SK-N-SH (cell line): Measurements from ENCODE around the gene SDR42E1. TPM values are rescaled to one million over a fixed set of nuclear protein-coding genes. Genes with fewer than 3 reads are reported as not detected.
"Not testable (repeated sequence)": the region's sequence is repeated elsewhere in the genome, so short reads cannot be mapped to it uniquely, and the experiment has no call there.

Experiments used
- CTCF ChIA-PET: fragments of 300-600, 350-600 bp; formaldehyde crosslinking; extraction: SDS; loops from one replicate; lab custom pipeline; 2021; lab: Yijun Ruan, JAX
- POLR2A ChIA-PET: fragments of 350-600 bp; sonication (Branson Sonifier 250); formaldehyde crosslinking; extraction: SDS; loops from one replicate; lab custom pipeline; 2020; ENCODE audit warnings: antibody characterized with exemption, inconsistent platforms; lab: Yijun Ruan, JAX
- DNase-seq: peaks from one replicate; pipeline ENCODE4 v3.0.0; 2012
- H2AFZ ChIP-seq: fragments of 200-600 bp; sonication (generic); 2 replicates; pipeline ENCODE4 v1.8.1; 2016; ENCODE audit warnings: antibody characterized with exemption, mild to moderate bottlenecking, low read depth
- H3F3A ChIP-seq: fragments of 200-600 bp; sonication (generic); replicated peaks from 2 replicates; pipeline ENCODE3; 2016; ENCODE audit warnings: antibody characterized with exemption, mild to moderate bottlenecking; ENCODE audit not compliant: insufficient read depth
- H3K27ac ChIP-seq, 2 experiments: fragments of 200-500 bp in 1 of 2; fragments of 200-600 bp in 1 of 2; sonication (Bioruptor generic) in 1 of 2; sonication (generic), shearing (Covaris generic) in 1 of 2; 2 replicates each; pipeline versions ENCODE4 v1.5.1 to v1.6.1; 2014 to 2016; ENCODE audit warnings: low read depth in 2 of 2, inconsistent platforms in 1 of 2, low read length in 1 of 2, mild to moderate bottlenecking in 1 of 2, mixed read lengths in 1 of 2
- H3K27me3 ChIP-seq: fragments of 200-600 bp; sonication (generic), shearing (Covaris generic); 2 replicates; pipeline ENCODE4 v1.6.1; 2016; ENCODE audit warnings: mixed run types; ENCODE audit not compliant: insufficient read depth
- H3K36me3 ChIP-seq, 2 experiments: fragments of 200-500 bp in 1 of 2; fragments of 200-600 bp in 1 of 2; sonication (Bioruptor generic) in 1 of 2; sonication (generic) in 1 of 2; replicated peaks in 1 of 2; 2 replicates each; pipeline versions ENCODE3 to v1.5.1; 2014 to 2016; ENCODE audit warnings: low read length in 1 of 2, mild to moderate bottlenecking in 1 of 2; ENCODE audit not compliant: insufficient read depth in 2 of 2, control insufficient read depth in 1 of 2
- H3K4me1 ChIP-seq, 2 experiments: fragments of 200-500 bp in 1 of 2; fragments of 200-600 bp in 1 of 2; sonication (Bioruptor generic) in 1 of 2; sonication (generic), shearing (Covaris generic) in 1 of 2; 2 replicates each; pipeline versions ENCODE4 v1.5.1 to v1.6.1; 2014 to 2016; ENCODE audit warnings: low read depth in 1 of 2, low read length in 1 of 2, mixed run types in 1 of 2; ENCODE audit not compliant: insufficient read depth in 2 of 2, control insufficient read depth in 1 of 2
- H3K4me2 ChIP-seq: fragments of 200-600 bp; sonication (generic), shearing (Covaris generic); 2 replicates; pipeline ENCODE4 v1.6.1; 2017; ENCODE audit warnings: mixed run types
- H3K4me3 ChIP-seq, 2 experiments: fragments of 200-500 bp in 1 of 2; fragments of 200-600 bp in 1 of 2; sonication (Bioruptor generic) in 1 of 2; sonication (generic), shearing (Covaris generic) in 1 of 2; 2 replicates each; pipeline versions ENCODE4 v1.5.1 to v1.8.1; 2014 to 2016; ENCODE audit warnings: low read depth in 2 of 2, inconsistent platforms in 1 of 2, low read length in 1 of 2, mild to moderate bottlenecking in 1 of 2, mixed read lengths in 1 of 2, moderate library complexity in 1 of 2
- H3K79me2 ChIP-seq: fragments of 200-600 bp; sonication (generic); 2 replicates; pipeline ENCODE4 v1.8.1; 2017; ENCODE audit warnings: mild to moderate bottlenecking; ENCODE audit not compliant: insufficient read depth
- H3K9ac ChIP-seq: fragments of 200-600 bp; sonication (generic); 2 replicates; pipeline ENCODE4 v1.6.1; 2017; ENCODE audit warnings: mixed run types
- H3K9me2 ChIP-seq: fragments of 200-600 bp; sonication (generic); 2 replicates; pipeline ENCODE4 v1.6.1; 2017; ENCODE audit warnings: mixed run types
- H3K9me3 ChIP-seq: fragments of 200-600 bp; sonication (generic); 2 replicates; pipeline ENCODE4 v1.6.1; 2017; ENCODE audit warnings: mixed run types, mild to moderate bottlenecking, moderate library complexity
- H4K20me1 ChIP-seq: fragments of 200-600 bp; sonication (generic); 2 replicates; pipeline ENCODE4 v1.6.1; 2017; ENCODE audit warnings: mild to moderate bottlenecking, mixed run types; ENCODE audit not compliant: insufficient read depth
- CHD2 ChIP-seq: fragments of 150-350 bp; IDR thresholded peaks from 2 replicates; pipeline ENCODE4 v1.6.1; 2018; ENCODE audit warnings: low read length; ENCODE audit not compliant: partially characterized antibody
- JUND ChIP-seq: IDR thresholded peaks from 2 replicates; pipeline ENCODE4 v1.4.0; 2012
- PBX3 ChIP-seq: IDR thresholded peaks from 2 replicates; pipeline ENCODE4; 2012
- POLR2AphosphoS5 ChIP-seq: IDR thresholded peaks from 2 replicates; pipeline ENCODE4 v1.6.1; 2012; ENCODE audit warnings: low read depth, low read length
- TEAD4 ChIP-seq: IDR thresholded peaks from 2 replicates; pipeline ENCODE4 v1.4.0; 2012; ENCODE audit warnings: mild to moderate bottlenecking, borderline replicate concordance; ENCODE audit not compliant: insufficient read depth
- WGBS: methylation state at CpG from one replicate; pipeline ENCODE4 v1.1.6; 2017; ENCODE audit warnings: low lambda C conversion rate; 5-methylcytosine and 5-hydroxymethylcytosine counted together
- polyA plus RNA-seq, 3 experiments: library from polyadenylated mRNA; depleted of rRNA; stranded (reverse); fragments of >200 nt; gene quantifications; 2 replicates each; pipeline ENCODE4 v1.2.3, GENCODE V29; 2012
- TF ChIP-seq, protein P1 (sequence below): fragments of 150-350 bp; IDR thresholded peaks from 2 replicates; pipeline ENCODE4 v1.6.1; 2016; ENCODE audit warnings: mild to moderate bottlenecking, low read depth, low read length
- TF ChIP-seq, protein P2 (sequence below): IDR thresholded peaks from 2 replicates; pipeline ENCODE4 v1.6.1; 2012; ENCODE audit warnings: mild to moderate bottlenecking, low read depth, low read length, moderate library complexity

Gene SDR42E1
- polyA plus RNA-seq, 1 of the 3 experiments (the other 2 are of a cell fraction) = not detected

DNA sequence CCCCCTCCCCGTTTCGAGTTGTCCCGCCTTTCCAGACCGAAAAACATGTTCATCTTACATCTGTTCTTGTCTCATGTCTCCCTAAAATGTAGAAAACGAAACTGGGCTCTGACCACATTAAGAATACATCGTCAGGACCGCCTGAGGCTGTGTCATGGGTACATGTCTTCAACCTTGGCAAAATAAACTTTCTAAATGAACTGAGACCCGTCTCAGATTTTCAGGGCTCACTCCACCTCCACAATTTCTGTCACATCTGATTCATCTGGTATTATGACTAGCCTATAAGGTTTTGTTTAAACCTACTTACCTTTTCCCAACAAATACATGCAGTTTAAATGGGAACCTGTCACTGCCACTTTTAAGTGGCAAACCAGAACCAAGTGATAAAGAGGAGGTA, 621 bp downstream of the SDR42E1 start:
- Histone ChIP-seq H3F3A (no peaks in the 10 kb centered on the region), H3K4me1 (no peaks in the 10 kb centered on the region), H3K9me3 (0 out of 2 replicates have a peak, but pooled peaks cover 3% of the 10 kb centered on the region), H3K4me3 (no peak overlapping the region), H3K9me2 (no peaks in the 10 kb centered on the region), H4K20me1 (no peaks in the 10 kb centered on the region), H2AFZ (no peak overlapping the region), H3K36me3 (no peaks in the 10 kb centered on the region), H3K27me3 (no peaks in the 10 kb centered on the region), H3K9ac (no peak overlapping the region), H3K27ac (no peak overlapping the region), H3K4me2 (no peak overlapping the region), H3K79me2 (no peaks in the 10 kb centered on the region)
- 21% methylated on average over 8 of the region's 8 CpGs for WGBS
- POLR2A ChIA-PET = no interaction called here
- no peak for DNase-seq
- CTCF ChIA-PET = no interaction called here
- TF ChIP-seq JUND (no peak), POLR2AphosphoS5 (no peak), TEAD4 (no peak), CHD2 (no peak), PBX3 (no peak)
- TF ChIP-seq, protein P1, sequence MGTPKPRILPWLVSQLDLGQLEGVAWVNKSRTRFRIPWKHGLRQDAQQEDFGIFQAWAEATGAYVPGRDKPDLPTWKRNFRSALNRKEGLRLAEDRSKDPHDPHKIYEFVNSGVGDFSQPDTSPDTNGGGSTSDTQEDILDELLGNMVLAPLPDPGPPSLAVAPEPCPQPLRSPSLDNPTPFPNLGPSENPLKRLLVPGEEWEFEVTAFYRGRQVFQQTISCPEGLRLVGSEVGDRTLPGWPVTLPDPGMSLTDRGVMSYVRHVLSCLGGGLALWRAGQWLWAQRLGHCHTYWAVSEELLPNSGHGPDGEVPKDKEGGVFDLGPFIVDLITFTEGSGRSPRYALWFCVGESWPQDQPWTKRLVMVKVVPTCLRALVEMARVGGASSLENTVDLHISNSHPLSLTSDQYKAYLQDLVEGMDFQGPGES = no peak
- TF ChIP-seq, protein P2, sequence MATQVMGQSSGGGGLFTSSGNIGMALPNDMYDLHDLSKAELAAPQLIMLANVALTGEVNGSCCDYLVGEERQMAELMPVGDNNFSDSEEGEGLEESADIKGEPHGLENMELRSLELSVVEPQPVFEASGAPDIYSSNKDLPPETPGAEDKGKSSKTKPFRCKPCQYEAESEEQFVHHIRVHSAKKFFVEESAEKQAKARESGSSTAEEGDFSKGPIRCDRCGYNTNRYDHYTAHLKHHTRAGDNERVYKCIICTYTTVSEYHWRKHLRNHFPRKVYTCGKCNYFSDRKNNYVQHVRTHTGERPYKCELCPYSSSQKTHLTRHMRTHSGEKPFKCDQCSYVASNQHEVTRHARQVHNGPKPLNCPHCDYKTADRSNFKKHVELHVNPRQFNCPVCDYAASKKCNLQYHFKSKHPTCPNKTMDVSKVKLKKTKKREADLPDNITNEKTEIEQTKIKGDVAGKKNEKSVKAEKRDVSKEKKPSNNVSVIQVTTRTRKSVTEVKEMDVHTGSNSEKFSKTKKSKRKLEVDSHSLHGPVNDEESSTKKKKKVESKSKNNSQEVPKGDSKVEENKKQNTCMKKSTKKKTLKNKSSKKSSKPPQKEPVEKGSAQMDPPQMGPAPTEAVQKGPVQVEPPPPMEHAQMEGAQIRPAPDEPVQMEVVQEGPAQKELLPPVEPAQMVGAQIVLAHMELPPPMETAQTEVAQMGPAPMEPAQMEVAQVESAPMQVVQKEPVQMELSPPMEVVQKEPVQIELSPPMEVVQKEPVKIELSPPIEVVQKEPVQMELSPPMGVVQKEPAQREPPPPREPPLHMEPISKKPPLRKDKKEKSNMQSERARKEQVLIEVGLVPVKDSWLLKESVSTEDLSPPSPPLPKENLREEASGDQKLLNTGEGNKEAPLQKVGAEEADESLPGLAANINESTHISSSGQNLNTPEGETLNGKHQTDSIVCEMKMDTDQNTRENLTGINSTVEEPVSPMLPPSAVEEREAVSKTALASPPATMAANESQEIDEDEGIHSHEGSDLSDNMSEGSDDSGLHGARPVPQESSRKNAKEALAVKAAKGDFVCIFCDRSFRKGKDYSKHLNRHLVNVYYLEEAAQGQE = no peak

- WGBS = 18% methylated on average over 4 of the region's 4 CpGs
- H3K4me2 ChIP-seq, H3F3A ChIP-seq, POLR2A ChIA-PET, H3K36me3 ChIP-seq, H3K79me2 ChIP-seq, H3K4me3 ChIP-seq, H3K9me2 ChIP-seq, H3K27ac ChIP-seq, H3K9ac ChIP-seq, H3K4me1 ChIP-seq, H4K20me1 ChIP-seq, H2AFZ ChIP-seq, H3K27me3 ChIP-seq, DNase-seq, H3K9me3 ChIP-seq, CTCF ChIA-PET: not testable (repeated sequence)
Measured at GRCh38 chr16:82009789-82010188, 1.5 kb downstream of the SDR42E1 start.
